NCI-H1417 (cell line): ENCODE data around the gene CD96.

Source experiments
- DNase-seq, 3 experiments: peaks; one replicate each; lab custom pipeline; 2025; lab: John Stamatoyannopoulos, UW

Gene CD96

DNA sequence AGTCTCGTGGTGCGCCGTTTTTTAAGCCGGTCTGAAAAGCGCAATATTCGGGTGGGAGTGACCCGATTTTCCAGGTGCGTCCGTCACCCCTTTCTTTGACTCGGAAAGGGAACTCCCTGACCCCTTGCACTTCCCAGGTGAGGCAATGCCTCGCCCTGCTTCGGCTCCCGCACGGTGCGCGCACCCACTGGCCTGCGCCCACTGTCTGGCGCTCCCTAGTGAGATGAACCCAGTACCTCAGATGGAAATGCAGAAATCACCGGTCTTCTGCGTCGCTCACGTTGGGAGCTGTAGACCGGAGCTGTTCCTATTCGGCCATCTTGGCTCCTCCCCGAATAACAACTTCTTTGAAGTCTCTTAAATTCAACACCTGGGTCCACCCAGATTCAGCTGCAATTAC is 19.9 kb downstream of the CD96 start:
- DNase-seq: peak in 2 of 3 experiments; percentile 23 to 72

DNA sequence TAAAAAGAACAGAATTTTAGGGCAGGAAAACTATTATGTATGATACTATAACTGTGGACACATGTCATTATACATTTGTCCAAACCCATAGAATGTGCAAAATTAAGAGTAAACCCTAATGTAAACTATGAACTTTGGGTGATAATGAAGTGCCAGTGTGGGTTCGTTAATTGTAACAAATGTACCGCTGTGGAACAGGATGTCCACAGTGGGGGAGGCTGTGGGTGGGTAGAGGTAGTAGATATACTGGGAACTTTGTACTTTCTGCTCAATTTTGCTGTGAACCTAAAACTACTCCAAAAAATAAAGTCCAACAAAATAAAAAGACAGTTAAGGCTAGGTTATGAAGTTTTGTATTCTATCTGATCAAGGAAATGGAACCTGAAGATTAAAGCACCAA is 24.8 kb downstream of the CD96 start:
- no peak for DNase-seq

DNA sequence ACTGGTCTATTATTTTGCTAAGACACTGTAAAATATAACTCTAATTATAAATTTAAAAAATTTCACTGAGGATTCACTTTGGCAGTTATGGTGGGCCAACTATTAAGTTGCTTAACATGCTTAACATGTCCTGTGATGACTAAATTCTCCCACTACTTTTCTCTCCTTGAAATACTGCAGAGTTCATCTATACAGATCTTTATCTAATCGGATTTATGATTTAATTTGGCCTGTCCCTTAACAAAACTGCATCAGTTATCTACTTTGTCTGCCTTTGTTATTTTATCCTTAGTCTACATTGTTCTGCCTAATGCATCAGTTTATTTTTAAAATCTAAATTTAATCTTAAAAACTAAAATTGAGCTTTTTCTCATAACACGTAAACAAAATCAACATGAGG is 26.4 kb downstream of the CD96 start:
- no peak for DNase-seq

DNA sequence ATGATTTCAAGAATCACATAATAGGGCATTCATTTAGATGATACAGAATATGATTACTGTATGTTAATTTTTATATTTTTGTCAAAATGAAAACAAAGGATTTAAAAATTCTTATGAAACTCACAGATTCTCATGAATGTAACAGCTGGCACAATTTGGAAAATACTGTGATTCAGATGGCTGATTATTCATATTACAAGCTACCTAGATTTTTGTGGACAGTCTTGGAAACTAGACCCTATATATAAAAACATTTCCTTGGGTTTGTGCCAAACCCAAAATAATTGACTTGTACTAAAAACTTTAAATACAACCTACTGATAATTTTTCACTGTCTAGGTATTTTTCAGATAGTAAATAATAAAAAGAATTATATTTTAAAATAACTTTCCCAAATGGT is 26.9 kb downstream of the CD96 start:
- DNase-seq: no peak

DNA sequence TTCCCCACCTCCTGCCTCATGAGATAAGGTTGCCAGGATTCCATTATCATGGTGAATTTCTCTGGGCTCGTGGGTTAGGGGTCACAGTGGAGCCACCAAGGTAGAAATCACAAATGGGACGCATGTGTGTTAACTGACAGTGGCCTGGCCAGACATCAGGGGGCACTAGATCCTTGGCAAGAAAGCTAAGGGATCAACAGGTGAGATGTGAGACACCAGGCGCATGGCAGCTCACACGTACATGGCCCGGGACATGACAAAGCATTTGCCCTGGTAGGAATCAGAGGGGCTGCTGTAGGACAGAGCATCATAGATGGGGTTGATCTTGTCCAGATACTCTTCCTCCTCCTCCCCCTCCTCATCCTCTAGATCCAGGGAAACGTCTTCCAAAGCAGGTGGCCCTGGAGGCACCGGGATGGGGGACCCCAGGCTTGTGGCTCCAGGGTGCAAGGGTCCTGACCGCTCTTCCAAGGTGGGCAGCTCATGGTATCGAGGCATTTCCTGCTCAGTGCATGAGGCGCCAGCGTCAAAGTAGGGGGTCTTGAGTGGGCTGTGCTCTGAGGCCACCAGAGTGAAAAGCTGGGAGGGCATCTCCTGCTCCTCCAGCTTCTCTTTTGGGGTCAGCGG is 28.5 kb downstream of the CD96 start:
- DNase-seq: no peak

DNA sequence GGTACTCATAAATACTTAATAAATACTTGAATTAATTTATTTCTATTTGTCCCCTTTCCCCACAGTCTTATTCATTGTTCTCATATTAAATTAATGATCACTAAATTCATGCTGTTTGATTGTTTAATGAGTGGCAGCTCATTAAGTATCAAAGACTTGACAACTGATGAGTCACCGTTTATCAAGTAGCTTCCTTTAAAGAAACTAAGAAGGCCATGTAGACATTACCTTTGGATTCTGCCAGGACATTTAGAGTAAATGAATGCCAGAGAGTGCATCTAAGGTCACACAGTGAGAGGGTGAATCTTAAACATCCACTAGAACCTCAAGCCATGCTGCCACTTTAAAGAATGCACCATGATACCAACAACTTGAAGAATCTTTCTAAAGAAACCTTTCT is 29.3 kb downstream of the CD96 start:
- no peak for DNase-seq

DNA sequence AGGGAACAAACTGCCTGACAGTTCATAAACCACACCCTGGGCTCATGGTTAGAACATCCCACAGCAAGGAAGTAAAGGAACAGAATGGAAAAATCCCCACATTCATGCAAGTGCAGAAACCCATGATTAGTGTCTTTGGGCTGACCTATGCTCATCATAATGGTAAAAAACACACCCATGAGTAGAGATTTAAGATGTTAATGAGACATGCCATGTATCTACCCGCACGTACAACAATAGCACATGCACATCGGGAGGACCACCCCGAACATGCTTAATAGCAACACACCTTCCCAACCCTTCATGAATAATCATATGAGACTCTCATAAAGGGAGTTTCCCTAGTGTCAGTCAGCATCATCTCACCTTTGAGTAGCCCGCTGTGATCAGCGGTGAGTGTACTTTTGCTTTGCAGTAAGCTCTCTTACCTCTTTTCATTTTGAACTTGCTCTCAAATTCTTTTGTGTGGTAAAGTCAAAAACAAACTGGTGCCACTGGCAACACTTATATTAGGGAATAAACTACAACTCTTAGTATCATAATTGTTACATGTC is 30.0 kb downstream of the CD96 start:
- DNase-seq: no peak

DNA sequence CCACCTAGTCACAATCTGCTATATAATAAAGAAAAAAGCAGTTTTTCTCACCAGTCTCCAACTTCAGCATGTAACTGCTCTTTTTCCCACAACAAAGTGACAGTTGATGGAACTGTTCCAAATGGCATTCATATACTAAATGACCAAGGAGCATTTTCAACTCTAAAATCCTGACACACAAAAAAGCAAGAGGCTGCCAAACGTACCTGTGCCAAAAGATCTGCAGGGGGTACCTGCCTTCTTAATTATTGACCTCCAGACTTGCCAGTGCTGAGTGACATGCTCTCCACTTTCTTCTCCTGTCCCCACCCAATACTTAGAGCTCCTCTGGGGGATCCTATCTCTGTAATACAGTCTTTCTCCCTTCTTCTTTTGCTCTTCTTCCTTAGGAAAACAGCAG is 35.1 kb downstream of the CD96 start:
- DNase-seq: no peak

DNA sequence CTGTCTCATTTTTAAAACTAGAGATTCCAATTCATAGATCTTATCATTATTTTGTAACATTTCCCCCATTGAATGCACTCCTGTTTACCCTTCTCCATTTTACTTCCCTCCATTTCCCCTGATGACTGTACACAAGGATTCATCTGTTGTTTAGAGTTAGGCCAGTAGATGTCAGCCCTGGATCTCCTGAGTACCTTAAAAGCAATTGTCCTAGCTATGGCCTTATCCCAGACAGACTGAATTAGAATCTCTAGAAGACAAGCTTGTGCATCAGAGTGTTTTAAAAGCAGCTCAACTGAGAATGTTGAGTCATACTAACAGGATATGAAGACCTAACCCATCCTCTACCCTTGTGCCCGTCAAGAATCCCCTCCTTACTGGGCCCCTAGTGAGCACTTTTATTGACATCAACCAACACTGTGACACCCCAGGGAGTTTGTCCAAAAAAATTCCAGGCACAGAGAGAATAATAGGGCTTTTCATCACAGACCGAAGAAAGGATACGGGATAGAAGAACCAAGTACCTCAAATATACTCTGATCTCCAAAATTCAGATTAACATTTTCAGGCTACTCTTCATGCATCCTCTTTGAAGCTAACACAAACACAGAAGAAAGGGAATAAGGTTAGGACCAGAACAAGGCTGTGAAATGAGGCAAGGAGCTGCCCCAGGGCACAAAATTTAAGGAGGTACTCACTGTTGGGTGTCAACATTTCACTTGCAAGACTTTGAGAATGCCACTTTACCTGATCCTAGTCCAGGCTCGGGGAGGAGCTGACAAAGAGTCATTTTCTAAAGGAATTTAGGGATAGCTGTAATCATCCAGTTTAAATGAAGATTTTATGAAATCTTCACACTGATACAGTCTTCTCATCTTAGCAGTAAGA is 36.0 kb downstream of the CD96 start:
- peak; percentile 5 to 58 (median 20) for DNase-seq

DNA sequence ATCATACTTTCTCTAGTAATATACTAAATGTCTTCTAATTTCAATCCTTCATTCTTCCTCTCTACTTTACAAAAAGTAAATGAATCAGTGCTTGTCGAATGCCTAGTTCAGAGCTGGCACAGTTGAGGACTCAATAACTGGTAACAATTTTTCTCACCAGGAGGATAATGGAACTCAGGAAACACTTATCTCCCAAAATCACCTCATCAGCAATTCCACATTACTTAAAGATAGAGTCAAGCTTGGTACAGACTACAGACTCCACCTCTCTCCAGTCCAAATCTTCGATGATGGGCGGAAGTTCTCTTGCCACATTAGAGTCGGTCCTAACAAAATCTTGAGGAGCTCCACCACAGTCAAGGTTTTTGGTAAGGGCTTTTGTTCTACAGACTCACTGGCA is 36.9 kb downstream of the CD96 start:
- no peak for DNase-seq

DNA sequence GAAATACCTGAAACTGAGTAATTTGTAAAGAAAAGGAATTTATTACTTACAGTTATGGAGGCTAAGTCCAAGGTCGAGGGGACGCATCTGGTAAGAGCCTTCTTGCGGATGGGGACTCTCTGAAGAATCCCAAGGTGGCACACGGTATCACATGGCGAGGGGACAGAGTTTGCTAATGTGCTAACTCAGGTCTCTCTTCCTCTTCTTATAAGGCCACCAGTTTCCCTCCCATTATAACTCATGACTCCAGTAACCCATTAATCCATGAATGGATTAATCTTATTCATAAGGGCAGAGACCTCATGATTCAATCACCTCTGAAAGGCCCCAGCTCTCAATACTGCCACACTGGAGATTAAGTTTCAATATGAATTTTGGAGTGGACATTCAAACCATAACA is 37.5 kb downstream of the CD96 start:
- no peak for DNase-seq

DNA sequence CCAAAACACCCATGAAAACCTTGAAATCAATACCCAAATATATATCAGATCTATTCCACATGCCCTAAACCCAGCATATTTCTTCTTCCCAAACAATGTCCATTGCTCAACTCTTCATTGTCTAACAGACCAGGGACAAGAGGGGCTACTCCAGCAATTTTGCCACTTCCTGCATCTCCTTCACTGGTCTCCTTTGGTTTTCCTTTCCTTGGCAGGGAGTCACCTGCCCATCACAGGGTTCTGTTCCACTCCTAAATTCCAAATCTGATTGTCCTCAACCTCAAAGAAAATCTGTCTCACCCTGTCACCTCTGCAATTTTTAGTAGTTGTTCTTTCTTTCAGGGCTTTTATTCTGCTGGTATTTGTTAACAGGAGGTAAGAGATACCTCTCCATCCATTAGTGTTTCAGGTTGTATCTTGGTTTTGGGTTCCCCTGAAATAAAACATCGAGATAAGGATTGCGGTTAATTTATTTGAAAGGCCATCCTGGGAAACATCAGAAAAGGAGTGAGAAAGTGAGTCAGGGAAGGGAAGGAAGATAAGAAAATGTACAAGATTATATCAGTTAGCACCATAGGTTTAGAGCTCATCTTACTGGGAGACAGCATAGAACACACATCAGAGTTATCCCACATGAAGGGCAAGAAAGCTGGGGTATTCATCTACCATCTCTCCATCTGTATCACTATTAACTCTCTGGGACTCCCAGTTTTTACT is 39.6 kb downstream of the CD96 start:
- no peak for DNase-seq

DNA sequence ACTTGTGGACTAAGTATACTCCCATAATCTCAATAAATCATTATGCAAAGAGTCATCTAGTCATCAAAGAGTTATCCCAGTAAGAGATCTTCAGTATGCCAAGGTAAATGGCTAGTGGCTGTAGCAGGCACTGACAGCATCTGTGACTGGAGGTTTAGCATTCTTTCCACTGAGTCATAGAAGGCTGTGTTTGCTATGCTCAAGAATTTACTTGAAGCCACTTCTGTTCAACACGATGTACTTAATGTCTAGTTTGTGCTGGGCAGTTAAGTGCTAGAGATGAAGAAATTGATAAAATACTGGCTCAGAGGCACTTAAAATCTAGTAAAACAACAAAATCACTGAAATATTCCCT is 40.1 kb downstream of the CD96 start:
- DNase-seq: no peak

DNA sequence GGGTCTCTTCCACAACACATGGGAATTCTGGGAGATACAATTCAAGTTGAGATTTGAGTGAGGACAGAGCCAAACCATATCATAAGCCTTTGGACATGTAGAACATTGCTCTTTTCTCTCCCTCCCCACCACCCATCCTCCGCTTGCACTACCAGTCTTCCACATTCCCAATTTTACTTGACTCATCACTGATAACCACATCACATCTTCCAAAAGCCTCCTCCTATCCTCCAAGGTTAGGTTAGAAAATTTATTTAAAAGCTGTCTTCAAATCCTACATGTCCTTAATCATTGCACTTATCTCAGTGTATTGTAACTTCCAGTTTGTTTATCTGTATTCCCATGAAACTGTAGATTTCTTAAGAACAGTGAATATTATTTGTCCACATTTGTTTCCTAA is 42.7 kb downstream of the CD96 start:
- no peak for DNase-seq

DNA sequence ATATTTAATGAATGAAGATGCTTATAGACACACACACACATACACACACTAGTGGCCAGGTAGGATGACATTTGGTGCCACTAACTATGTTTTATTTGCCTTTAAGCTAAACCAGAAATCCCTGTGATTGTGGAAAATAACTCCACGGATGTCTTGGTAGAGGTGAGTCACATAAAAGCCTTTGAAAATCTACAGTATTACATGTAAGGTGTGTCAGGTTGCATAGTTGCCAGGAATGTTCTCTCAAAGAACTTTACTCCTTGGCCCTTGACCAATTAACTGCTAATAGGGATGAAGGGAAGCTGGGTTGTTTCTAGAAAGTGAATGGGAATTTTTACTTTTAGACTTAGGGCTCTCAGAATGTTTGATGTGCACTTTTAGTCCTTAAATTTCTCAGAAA is 43.2 kb downstream of the CD96 start:
- no peak for DNase-seq

DNA sequence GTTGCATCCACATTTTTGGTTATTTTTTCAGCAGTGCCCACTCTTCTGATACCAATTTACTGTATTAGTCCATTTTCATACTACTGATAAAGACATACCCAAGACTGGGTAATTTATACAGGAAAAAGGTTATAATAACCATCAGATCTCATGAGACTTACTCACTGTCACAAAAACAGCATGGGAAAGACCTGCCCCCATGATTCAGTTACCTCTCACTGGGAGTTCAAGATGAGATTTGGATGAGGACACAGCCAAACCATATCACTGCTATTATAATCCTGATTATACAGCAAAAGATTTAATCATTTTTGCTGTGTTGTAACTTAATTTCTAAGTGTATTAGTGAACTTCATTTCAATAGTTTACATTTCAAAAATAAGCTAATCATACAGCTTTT is 46.5 kb downstream of the CD96 start:
- no peak for DNase-seq

DNA sequence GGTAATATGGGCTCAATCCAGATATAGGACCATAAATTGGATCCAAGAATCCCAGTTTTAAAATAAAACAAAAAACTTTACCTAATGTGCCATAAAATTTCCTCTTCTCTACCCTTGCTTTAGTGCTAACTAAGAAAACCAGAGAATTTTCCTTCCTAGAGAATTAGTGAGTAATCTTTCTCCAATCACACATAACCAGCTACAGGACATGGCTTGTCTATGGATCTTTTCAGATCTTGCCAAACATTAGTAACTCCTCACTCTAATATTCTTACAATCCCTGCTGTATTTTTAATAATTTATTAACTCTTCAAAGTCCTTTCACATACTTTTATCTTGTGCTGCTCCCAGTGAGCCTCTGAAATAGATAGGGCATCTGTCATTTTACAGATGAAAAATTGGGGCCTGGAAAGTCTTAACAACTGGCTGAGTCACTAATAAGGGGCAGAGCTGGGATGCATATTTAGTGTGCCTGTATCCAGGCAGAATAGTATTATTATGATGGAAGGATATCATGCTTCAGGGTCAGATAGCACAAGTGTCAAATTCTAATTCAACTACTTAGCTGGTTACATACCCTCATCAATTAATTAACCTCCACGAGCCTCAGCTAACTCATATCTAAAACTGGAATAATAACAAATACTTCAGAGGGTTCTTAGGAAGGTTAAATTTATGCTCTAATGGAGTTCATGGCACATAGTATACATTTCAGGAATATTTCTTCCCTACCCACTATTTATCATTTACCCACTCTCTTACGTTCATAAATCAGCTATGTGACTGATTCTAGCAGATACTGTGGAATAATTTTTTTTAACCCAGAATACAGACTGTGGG is 47.5 kb downstream of the CD96 start:
- DNase-seq: no peak

DNA sequence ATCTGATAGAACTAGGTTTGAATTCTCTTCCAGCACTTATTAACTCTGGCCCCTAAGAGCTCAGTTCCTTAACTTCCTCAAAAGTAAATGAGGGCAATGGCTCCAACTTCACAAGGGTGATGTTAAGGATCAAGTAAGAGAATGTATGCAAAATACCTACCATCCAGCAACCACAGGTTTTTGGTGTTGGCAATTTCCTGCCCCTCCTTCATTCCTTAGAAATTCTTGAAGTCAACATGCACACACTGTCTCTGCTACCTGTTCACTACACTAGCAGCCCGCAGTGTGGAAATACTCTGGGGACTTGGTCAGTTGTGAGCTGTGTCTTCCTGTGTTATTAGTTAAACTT is 48.1 kb downstream of the CD96 start:
- DNase-seq: no peak

DNA sequence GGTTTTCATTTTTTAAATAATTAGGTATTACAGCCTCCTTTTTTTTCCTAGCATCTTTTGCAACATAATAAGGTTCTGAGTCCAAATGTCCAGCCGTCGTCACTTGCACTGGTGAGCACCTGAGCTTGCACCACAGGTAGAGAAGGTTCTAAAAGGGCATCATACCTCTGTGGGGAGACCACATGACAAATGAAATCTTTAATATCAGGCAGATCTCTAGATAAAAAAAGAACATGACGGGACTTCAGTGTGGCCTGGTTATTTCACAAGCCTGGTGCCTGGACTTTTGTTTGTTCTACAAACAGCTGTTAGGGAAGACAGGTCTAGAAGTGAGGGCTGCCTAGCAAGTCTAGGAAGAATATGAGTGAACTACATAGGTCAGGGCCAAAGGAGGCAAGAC is 49.6 kb downstream of the CD96 start:
- no peak for DNase-seq

DNA sequence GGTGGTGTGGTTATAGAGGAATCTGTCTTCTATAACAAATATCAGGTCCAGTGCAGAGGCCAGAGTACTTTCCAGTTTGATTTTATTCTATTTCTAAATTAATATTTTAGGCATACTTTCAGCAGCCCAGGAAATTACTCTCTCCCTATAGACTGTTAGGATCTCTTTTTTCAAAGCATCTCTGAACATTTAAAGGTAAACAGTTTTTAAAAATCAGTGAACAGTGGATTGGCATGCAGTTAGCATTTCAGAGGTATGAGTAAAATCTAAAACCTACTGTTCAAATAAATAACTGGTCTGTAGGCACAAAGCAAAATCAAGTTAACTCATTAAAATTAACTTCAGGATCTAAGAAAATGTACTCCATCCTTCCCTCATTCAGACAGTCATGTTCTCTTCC is 50.1 kb downstream of the CD96 start:
- no peak for DNase-seq

DNA sequence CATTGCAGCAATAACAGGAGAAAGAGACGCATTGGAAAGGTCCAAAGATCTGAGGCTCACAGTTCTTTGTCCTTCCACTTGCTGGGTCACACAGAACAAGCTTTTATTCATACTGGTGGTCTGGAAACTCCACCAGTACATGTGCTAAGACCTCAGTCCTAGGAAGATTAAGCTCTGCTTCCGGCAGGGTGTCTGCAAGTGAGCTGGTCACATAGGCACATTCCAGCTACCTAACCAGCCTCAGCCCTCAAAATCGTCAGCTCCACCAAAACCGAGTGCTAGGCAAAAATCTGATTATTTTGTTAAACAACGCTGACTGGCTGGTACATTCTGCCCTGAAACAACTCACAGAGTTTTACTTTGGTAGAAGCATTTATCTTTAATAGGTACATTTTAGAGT is 50.9 kb downstream of the CD96 start:
- DNase-seq: no peak

DNA sequence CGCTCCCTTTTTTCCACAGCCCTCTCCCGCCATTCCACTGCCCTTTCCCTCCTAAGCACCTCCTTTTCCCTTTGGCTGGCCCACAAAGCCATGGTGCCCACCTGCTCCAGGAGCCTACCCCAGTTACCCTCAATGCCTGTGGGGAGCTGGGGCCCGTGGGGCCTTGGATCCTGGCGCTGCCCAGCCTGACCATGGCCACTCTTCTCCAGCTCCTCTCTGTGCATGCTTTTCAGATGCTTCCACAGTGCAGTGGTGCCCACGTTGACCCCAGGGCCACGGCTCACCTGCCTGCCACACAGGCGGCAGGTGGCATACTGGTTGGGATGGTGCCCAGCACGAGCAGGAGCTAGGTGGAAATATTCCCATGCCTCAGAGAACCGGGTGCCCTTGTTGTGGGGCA is 51.7 kb downstream of the CD96 start:
- no peak for DNase-seq
